ENCODE results near the gene PARD6G. TPM values are rescaled to one million over a fixed set of nuclear protein-coding genes. Genes with fewer than 3 reads are reported as not detected.

PARD6G gene
- total and polyA plus RNA-seq, 2 of the 13 experiments (the other 11 are each of a cell fraction or from before 2014, with no cell fraction given) = 3.6 to 7.4 TPM

- TF ChIP-seq NFAT5 (CRISPR knock-in tag; IDR thresholded peaks at IDR 0.05) (no peak), ZNF431 (CRISPR knock-in tag; IDR thresholded peaks at IDR 0.05; ENCODE audit: borderline replicate concordance, low read depth) (no peak), BRF2 (CRISPR knock-in tag; IDR thresholded peaks at IDR 0.05) (no peak), MBNL3 (CRISPR knock-in tag; conservative IDR thresholded peaks at IDR 0.05) (no peak), PITX1 (CRISPR knock-in tag; IDR thresholded peaks at IDR 0.05) (no peak), MIER3 (CRISPR knock-in tag; IDR thresholded peaks at IDR 0.05; ENCODE audit: borderline replicate concordance) (peak; percentile 71; the same call in 1 of the 2 replicates), ZNF598 (CRISPR knock-in tag; IDR thresholded peaks at IDR 0.05; ENCODE audit: borderline replicate concordance) (0 out of 2 replicates have a peak, but pooled peaks have one; percentile 1), DRAP1 (CRISPR knock-in tag; IDR thresholded peaks at IDR 0.05) (no peak), E2F5 (CRISPR knock-in tag; conservative IDR thresholded peaks at IDR 0.05) (no peak), MYNN (CRISPR knock-in tag; IDR thresholded peaks at IDR 0.05; ENCODE audit: low read depth) (no peak), ZNF83 (CRISPR knock-in tag; IDR thresholded peaks at IDR 0.05; ENCODE audit: borderline replicate concordance) (no peak), FOXP4 (CRISPR knock-in tag; IDR thresholded peaks at IDR 0.05) (no peak), ZNF20 (CRISPR knock-in tag; IDR thresholded peaks at IDR 0.05) (no peak), ZNF614 (CRISPR knock-in tag; IDR thresholded peaks at IDR 0.05; ENCODE audit: borderline replicate concordance) (0 out of 2 replicates have a peak, but pooled peaks have one; percentile 41), HIC2 (CRISPR knock-in tag; IDR thresholded peaks at IDR 0.05; ENCODE audit: low read depth) (no peak), ZNF333 (CRISPR knock-in tag; IDR thresholded peaks at IDR 0.05; ENCODE audit: borderline replicate concordance) (no peak), ATAD3A (CRISPR knock-in tag; IDR thresholded peaks at IDR 0.05) (no peak)
Measured at GRCh38 chr18:80200171-80200931, 47.0 kb downstream of the PARD6G start (continued).

Measured in HepG2 (cell line).